Measurements from ENCODE around the gene C16orf74.

C16orf74 gene

DNA sequence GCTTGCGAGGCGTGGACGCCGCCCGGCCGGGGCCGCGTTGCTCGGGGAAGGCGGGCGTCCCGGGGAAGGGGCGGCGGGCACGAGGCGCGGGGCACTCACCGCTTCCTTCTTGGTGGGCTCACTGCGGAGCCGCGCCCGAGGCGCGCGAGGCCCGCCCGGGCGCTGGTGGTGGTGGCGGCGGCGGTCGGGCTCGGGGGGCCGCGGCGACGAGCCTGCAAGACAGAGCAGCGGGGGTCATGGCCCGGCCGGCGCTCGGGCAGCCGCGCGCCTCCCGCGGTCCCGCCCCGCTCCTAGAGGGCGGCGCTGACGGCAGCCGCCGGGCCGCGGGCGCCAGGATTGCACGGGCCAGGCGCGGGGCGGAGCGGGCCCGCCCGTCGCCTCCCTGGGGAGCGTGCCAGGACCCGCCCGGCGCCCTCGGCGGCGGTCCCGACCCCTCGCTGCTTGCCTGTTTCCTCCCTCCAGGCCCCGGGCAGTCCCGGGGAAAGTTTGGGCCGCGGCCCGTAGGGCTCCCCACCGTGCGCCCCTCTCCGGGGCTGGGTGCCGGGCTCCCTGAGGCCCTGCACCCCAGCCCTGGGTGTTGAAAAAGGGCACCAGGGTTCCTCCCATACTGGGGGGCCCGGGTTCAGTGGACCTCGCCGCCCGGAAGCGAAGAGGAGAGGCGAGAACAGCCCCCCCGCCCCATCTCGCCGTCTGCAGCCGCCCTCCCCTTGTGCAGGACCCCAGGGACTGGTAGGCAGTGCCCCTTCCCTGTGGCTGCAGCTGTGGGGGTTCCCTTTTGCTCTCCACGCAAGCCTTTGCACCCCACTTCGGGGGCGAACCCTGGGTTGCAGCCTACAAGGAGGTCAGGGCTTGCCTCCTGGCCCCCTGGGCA lies at the start of gene C16orf74:
TSS of gene C16orf74 (minus strand) at position 270 of the 871 bp plus-strand sequence. CDS start 15,879 bp downstream, outside the sequence.
- peak in 1 of 2 experiments; percentile 30 for DNase-seq

DNA sequence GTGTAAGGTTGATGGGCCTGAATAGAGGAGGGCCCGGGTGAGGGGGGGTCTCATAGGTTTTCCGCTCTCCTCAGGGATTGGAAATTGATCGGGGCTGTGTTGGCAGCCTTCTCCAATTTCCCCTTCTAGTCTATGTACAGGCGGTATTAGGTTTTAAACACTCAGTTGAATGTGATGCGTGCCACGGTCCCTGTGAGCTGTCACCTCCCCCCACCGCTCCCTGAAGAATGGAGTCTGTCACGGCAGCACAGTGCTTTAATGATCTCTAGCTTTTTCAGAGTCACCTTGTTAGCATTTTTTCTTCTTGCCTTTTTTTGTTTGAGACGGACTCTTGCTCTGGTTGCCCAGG lies 49.4 kb upstream of the C16orf74 start:
- DNase-seq: no peak

DNA sequence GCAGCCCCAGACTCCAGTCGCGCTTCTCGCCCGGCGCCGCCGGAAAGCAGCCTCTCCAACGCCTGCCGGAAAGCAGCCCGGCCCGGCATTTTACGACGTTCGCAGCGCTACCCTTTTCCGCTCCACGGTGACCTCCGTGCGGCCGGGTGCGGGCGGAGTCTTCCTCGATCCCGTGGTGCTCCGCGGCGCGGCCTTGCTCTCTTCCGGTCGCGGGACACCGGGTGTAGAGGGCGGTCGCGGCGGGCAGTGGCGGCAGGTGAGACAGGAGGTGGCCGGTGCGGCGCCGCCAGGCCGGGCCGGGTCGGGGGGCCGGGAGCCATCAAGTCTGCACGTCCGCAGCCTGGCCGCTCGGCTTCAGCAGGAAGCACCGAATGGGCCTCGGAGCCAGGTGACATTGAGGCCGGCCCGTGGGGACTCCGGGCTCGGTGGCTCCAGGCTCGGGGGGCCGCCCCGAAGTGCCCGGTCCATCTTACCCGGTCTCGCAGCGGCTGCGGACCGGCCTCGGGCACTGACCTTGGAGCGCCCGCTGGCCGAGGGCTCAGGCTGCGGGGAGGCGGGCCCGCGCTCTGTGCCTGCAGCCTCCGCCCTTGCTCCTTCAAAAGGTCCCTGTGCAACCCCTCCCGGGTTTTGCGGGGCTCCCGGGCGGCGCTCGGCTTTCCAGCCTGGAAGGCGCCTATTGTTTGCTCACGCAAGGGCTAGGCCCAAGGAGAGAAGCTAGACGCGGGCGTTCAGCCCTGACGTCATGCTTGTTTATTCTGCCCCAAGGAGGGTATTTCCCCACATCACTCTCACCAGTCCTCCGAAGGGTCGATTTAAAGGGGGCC lies 48.8 kb upstream of the C16orf74 start, which contains the start of the genes COX4I1 and EMC8:
TSS of gene COX4I1 (plus strand) at position 199 of the 824 bp plus-strand sequence. CDS start 1,511 bp downstream, outside the sequence.
TSS of gene EMC8 (minus strand) at position 48 of the 824 bp plus-strand sequence. CDS start 249 bp downstream, outside the sequence.
- DNase-seq: peak; percentile 42 to 81

DNA sequence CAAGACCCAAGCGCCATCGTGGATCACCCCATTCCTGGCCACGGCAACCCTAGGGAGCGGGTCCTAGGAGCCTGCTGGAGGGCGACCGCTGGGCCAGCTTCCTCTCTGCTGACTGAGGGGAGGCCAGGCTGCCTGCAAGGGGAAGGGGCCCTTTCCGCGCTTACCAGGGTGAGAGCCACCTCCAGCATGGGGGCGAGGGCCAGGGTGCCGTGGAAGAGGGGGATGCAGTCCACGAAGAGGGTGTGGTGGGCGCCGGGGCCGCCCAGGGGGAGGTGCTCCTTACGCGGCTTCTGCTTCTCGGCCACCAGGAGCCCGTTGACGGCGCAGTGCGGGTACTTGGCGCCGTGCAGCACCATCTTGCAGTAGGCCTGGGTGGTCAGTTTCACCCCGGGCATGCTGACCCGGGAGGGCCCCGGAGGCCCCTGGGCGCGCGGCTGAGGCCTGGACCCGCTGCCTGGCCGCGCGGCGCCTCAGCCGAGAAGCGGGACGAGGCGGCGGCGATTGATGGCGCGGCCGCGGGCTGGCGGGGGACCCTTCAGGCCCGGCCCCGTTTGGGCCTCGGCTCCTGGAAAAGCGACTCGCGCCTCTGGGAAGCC lies 48.1 kb upstream of the C16orf74 start:
- DNase-seq: no peak

DNA sequence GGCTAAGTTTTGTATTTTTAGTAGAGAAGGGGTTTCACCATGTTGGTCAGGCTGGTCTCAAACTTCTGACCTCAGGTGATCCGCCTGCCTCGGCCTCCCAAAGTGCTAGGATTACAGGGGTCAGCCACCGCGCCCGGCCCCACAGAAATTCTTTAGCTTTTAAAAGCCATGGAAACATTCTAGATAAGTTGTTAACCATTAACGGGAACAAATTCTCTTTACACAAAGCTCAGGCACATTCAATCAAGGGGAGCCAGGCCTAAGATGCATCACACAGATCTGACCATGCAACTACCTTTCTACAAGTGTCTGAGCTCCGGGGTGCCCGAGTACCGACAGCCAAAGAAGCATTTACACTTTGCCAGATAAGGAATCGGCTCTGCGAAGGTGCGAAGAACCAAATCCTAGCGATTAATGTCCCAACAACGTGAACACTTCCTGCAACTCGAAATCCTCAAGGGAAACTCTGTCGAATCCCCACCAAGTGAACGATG lies 47.4 kb upstream of the C16orf74 start:
- DNase-seq: no peak

DNA sequence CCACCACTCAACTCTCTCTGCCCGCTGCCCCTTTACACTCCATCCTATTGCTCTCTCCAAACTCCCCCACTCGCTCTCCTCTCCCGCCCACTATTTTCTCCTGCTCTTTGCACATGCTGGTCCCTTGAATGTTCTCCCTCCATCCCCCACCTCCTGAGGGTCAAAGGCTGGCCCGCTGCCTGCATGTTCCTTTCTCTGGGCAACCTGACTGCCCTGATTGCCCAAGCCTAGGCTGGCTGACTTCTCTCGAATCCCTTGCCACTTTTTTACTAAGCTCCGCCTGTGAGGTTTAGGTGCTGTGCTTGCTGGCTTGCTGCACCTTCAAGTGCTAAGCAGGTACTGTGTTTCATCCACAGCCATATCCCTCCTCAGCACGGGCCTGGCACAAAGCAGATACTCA lies 45.7 kb upstream of the C16orf74 start:
- no peak for DNase-seq

DNA sequence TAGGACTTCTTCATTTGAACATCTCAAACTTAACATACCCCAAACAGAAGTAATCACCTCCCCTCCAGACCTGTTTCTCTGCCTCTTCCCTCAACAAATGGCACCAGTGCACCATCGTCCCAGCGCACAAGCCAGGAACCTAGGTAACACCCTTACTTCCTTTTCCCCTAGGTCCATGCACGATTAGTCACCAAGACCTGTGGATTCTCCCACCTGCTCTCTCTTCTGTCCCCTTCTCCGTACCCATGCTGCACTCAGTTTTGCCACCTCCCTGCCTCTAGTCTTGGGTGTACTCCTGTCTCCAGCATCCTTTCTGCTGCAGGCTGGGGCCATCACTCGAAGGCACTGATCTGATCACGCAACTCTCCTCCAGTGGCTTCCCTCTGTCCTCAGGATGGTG lies 45.3 kb upstream of the C16orf74 start:
- no peak for DNase-seq

DNA sequence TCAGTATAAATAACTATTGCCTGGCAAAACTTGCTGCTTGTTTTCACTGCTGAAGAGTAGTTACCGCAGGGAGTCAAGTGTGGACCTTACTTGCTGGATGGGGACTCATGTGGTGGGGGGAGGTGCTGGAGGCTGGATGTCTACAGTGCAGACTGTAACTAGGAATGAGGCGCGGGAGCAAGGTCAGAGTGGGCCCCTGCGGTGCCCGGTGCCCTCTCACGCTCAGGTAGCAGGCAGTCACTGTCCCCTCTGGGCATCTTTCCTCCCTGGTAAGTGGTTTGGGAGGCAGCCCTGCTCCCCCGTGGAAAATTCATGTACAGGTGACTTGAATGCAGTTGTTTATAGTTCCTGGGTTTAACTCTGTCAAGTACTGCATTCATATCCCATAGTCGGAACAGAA lies 43.8 kb upstream of the C16orf74 start:
- no peak for DNase-seq

DNA sequence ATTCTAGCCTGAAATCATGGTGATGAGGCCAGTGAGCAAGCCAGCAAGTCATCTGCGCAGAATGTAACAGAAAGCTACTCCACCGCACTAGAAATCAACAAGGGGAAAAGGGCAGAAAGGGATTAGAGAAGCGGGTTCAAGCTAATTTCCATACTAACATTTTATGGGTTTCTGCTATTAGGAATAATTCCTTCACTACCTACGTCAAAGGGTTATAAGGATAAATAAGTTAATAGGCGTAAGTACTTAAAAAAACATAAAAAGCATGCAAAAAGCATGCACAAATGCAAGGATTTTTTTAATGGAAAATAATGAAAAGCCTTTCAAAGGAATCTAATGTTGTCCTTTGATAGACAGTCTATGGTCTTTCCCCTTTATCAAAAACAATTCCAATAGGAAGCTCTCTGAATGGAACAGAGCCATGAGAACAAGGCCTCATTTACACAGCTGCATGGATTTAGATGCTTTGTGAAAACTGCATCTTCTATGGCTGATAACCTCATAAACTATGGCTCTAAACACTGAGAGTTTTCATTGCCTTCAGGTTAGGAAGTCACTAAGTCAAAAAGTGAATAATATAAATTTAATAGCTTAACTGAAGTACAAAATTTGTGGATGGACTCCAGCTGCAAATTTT lies 42.9 kb upstream of the C16orf74 start:
- DNase-seq: no peak

DNA sequence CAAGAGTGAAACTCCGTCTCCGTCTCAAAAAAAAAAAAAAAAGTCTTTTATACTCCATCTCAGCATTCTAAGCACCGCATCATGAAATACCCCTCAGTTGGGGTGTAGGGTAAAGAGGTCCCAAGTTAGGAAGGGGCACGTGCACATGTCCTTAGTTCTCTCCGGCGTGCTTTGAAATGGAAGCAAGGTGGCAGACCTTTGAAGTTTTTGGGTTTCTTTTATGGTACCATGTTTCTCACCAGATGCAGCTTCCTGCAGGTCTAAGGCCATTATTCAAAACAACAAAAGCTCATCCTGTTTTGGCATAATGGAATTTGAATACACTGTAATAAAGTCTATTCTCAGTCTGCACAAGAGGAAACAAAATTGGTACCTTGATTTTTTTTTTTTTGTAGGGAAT lies 38.9 kb upstream of the C16orf74 start:
- no peak for DNase-seq

DNA sequence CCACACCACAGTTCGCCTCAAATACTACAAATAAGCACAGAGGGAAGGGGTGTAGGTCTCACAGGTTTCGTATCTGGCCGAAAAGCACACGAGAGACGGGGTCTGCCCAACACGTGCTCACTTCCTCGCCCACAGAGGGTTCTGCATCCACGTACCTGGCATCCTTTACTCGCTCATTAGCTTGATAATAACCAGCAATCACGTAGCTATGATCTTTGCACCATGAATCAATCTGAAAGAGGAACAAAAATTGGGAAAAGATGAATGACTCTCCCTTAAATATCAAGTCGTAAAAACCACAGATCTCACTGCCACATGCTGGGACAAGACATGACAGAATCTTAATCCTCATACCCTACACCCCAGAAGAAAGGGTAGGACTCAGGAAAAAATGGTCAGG lies 37.9 kb upstream of the C16orf74 start:
- no peak for DNase-seq

DNA sequence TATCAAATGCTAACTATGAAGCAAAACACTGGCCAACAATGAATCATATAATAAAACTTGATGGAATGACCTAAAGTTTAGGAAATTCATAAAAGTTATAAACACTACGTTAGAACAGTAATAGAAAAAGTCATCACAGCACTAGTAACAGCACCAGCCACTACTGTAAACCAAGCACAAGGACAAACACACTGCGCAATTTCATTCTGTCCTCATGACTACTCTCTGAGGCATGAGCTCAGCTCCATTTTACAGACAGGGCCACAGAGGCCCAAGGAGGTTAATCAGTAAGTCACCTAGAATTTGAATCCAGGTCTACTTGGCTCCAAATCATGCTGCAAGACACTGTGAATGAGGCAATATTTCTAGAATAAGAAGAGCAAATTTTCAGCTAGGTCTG lies 35.0 kb upstream of the C16orf74 start:
- no peak for DNase-seq

DNA sequence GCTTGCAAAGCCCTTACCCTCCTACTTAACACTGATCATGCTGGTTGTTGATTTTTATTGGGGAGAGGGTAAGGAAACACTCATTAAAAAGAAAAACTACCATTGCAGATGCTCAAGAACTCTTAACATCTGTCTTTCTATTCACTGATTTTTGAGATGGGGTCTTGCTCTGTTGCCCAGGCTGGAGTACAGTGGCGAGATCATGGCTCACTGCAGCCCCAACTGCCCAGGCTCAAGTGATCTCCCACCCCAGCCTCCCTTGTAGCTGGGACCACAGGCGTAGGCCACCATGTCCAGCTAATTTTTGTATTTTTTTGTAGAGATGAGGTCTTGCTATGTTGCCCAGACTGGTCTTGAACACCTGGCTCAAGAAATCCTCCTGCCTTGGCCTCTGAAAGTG lies 33.9 kb upstream of the C16orf74 start:
- DNase-seq: no peak

DNA sequence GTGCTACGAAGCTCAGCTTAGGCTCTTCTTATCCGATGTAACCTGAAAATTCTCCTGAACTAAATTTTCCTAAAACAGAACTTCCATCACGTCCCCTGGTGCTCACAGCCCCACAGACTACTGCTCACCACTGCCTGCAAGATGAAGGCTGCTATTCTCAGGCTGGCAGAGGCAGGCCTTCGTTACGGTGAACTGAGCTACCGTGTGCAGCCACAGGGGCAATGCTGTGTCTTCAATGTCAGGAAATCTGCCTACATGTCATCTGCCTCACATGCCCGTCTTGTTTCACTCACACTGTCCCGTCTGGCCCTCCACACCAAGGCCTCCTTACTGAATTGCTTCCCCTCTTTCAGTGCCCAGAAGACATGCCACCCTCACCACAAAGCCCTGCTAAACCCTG lies 32.5 kb upstream of the C16orf74 start:
- DNase-seq: no peak

DNA sequence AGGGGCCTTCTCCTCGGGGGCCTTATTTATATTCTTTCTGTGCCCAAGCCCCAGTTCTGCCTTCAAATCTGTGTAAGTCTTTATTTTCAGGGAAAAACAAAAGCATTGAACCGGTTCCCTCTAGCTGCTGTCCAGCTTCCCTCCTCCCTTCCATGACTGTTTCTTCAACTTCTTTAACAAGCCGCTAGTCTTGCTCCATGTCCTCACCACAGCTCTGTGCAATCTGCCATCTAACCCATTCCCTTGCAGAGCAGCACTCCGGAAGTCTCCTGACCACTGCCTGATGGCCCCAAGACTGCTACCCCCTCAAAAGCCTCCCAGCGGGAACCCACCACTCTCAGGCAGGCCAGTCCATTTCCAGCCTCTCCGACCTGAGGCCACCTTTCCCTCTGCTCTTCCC lies 31.6 kb upstream of the C16orf74 start:
- no peak for DNase-seq

DNA sequence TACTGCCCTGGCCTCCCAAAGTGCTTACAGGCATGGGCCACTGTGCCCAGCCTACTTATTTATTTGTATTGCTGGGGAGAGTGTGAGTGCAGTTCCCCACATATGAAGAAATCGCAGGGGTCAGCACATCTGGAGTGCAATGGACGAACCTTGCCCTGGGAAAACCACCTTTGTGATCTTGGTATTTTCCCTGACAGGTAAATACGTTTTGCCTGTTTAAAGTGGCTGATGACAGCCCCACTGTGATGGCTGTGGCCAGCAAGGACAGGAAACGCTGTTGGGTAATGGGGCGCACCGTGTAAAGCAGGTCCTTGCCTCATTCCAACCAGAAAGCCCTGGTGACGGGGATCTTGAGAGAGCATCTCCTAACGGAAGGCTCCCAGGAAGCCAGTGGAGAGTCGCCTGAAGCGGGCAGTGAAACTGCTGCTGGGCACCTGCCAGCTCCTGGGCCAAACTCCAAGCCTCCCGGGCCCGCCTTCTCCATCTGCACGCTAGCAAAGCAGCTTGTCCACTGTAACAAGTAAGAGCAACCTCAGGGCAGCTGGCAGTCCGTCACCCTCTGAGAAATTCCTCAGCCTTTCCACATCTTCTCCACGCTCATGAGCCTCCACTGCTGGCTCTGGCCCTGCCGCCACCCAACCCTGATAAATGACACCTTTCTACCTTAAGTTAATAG lies 30.9 kb upstream of the C16orf74 start:
- peak in 1 of 2 experiments; percentile 79 for DNase-seq

DNA sequence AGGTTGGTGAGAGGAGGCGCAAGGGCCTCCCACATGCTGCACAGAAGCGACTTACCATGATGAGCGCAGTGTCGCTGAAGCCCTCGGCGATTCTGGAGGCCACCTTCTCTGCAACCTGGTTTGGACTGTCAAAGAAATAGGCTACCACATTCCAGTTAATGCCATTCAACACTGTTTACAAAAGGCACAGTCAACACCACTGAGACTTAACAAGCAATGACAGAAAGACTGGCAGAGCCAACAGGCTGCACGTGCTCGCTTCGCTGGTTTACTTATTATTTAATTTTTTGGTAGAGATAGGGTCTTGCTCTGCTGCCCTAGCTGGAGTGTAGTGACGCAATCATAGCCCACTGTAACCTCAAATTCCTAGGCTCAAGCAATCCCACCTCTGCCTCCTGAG lies 30.3 kb upstream of the C16orf74 start:
- no peak for DNase-seq

DNA sequence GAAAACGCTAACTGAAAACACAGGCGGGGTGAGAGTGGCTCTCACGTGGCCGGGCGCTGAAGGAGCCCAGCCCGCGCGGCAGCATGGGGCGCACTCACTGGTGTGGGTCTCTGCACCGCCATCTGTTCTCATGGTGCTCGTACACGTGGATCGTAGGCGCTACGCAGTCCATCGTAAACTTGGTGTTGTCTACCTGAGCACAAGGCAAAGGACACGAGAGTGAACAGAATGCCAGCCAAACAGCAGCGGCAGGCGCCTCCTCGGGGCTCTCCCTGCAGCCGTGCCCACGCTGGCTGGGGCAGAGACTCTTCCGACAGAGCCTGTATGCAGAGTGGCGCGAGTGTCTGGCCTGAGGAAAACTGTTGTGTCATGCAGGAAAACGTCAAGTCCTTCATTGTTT lies 29.4 kb upstream of the C16orf74 start:
- DNase-seq: no peak

DNA sequence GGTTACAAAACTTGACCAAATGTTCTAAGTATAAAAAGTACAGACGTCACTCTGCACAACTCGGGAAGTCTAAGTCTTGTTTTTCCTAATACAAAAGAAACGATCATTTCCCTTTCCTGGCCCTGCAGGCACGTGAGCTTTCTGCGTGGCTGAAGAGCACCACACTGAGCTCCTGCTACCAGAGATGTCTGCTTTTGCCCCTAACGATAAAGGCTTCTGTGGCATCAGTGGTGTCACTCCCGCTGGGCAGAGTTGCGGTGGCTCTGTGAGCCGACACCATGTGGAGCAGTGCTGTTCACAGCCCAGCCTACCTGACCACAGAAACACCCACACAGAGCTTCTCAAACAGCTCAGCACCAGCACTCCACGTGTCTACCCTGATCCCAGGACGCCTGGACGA lies 28.0 kb upstream of the C16orf74 start:
- DNase-seq: no peak

DNA sequence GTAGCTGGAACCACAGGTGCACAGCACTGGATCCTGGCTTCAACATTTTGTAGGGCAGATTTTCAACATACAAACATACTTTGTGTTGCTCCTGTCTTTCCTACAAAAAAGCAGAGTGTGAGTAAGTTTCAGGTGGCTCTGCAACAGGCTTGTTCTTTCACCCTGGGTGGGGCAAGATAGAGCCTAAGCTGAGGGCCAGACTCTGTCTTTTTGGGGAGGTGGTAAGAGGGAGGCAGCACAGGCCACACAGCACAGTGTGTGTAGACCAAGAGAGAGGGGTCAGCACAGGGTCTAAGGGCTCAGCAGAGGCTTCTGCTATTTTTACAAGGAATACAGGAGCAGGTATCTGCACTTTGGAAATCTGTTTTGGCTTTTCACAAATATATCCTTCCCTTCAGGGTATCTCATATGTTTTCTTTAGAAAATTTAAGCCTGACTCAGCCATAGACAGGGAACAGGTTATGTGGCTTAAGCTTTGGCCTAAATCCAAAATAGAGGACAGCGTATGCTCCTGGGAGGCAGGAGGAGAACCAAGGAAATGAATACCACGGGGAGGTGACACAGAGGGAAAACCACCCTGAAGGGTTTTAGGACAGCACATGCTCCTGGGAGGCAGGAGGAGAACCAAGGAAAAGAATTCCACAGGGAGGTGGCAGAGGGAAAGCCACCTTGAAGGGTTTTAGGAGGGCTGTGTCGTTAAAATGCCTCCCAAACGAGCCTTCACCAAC lies 26.9 kb upstream of the C16orf74 start:
- DNase-seq: no peak

DNA sequence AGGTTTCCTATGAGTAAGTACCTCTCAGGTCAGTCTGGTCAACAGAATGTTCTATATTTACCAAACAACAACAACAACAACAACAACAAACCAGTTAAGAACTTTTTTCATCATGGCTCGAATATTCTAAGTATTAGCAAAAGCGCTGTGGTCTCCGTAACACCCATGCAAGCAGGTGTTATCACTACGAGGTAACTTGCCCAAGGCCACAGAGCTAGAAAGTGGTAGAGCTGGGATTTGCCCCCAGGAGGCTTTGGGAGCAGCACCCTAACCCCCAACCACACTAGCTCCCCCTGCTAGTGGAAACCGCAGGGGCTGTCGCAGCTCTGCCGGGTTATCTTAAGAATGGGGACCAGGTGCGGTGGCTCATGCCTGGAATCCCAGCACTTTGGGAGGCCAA lies 23.9 kb upstream of the C16orf74 start:
- no peak for DNase-seq

All from NCI-H446 (cell line).